Posterior cingulate gyrus (tissue), 11 donors: Measurements from ENCODE around the gene ARRDC5.
"Not testable (repeated sequence)": the region's sequence is repeated elsewhere in the genome, so short reads cannot be mapped to it uniquely, and the experiment has no call there.

Source experiments
- DNase-seq, 10 donors: peaks; one replicate each; pipeline versions ENCODE4 v3.0.0 to v3.0.0-alpha.2; 2020 to 2021; ENCODE audit warnings: mixed read lengths in 3 of 10
- intact Hi-C: fragments of 100-400 bp; cut with DNase I; formaldehyde crosslinking; loops from one replicate; pipeline ENCODE4 v1.15.1; 2023

ARRDC5 gene

GRCh38 chr19:4911314-4911713 lies 8.6 kb upstream of the ARRDC5 start:
- DNase-seq = peak in 1 of 10 donors; percentile 17
- intact Hi-C loops = loop anchor here (2.0 to 5.0 kb wide), 2 partner anchors 39 to 121 kb away; no protein-coding TSS in a partner anchor

- peak in 4 of 10 donors; percentile 8 to 80 (median 26) for DNase-seq
- intact Hi-C loops = loop anchor here (2.0 to 5.0 kb wide), 2 partner anchors 38 to 122 kb away; no protein-coding TSS in a partner anchor
Measured at GRCh38 chr19:4910594-4911281, 8.0 kb upstream of the ARRDC5 start.

- DNase-seq = peak; percentile 78 to 99 (median 93)
- intact Hi-C loops = loop anchor here (2.0 to 5.0 kb wide), 3 partner anchors 37 to 122 kb away; partner anchors contain the start of gene KDM4B
Measured at GRCh38 chr19:4909897-4910593, 7.3 kb upstream of the ARRDC5 start.

GRCh38 chr19:4909156-4909896 lies 6.6 kb upstream of the ARRDC5 start, which contains the start of gene UHRF1:
TSS of gene UHRF1 (plus strand) at chr19:4909501. CDS start at chr19:4910886, 1,385 bp downstream.
- intact Hi-C loops = loop anchor here (5.0 kb wide), 1 partner anchor 58 kb away; the partner anchor contains the start of gene KDM4B

GRCh38 chr19:4908781-4909155 lies 6.1 kb upstream of the ARRDC5 start:
- intact Hi-C loops = loop anchor here (5.0 kb wide), 1 partner anchor 59 kb away; the partner anchor contains the start of gene KDM4B
- DNase-seq = no peak

More at GRCh38 chr19:4909156-4909896, 6.6 kb upstream of the ARRDC5 start, which contains the start of gene UHRF1:
- peak in 1 of 10 donors; percentile 84 for DNase-seq

GRCh38 chr19:4908360-4908759 lies 5.7 kb upstream of the ARRDC5 start:
- intact Hi-C loops = loop anchor here (5.0 kb wide), 1 partner anchor 59 kb away; the partner anchor contains the start of gene KDM4B
- DNase-seq = no peak

GRCh38 chr19:4906963-4907362 lies 4.3 kb upstream of the ARRDC5 start:
- intact Hi-C loops = loop anchor here (5.0 kb wide), 1 partner anchor 60 kb away; the partner anchor contains the start of gene KDM4B
- DNase-seq = no peak

GRCh38 chr19:4904481-4904880 lies 1.8 kb upstream of the ARRDC5 start:
- no peak for DNase-seq
- intact Hi-C loops = no loop called here

GRCh38 chr19:4900879-4901278 lies 1.8 kb downstream of the ARRDC5 start:
- DNase-seq, intact Hi-C loops: not testable (repeated sequence)

- intact Hi-C loops = no loop called here
- DNase-seq = no peak
Measured at GRCh38 chr19:4897146-4897545, 5.5 kb downstream of the ARRDC5 start.

- no peak for DNase-seq
- intact Hi-C loops = no loop called here
Measured at GRCh38 chr19:4896372-4896771, 6.3 kb downstream of the ARRDC5 start.

GRCh38 chr19:4892962-4893361 lies 9.7 kb downstream of the ARRDC5 start:
- DNase-seq, intact Hi-C loops: not testable (repeated sequence)

GRCh38 chr19:4891066-4891465 lies 11.6 kb downstream of the ARRDC5 start:
- no peak for DNase-seq
- intact Hi-C loops = no loop called here

- intact Hi-C loops = no loop called here
- no peak for DNase-seq
Measured at GRCh38 chr19:4889034-4889815, 13.5 kb downstream of the ARRDC5 start.

- intact Hi-C loops, DNase-seq: not testable (repeated sequence)
Measured at GRCh38 chr19:4887803-4888202, 14.9 kb downstream of the ARRDC5 start.

- DNase-seq, intact Hi-C loops: not testable (repeated sequence)
Measured at GRCh38 chr19:4884993-4885392, 17.7 kb downstream of the ARRDC5 start.

- intact Hi-C loops, DNase-seq: not testable (repeated sequence)
Measured at GRCh38 chr19:4882874-4883273, 19.8 kb downstream of the ARRDC5 start.

- no peak for DNase-seq
- intact Hi-C loops = no loop called here
Measured at GRCh38 chr19:4879041-4879440, 23.7 kb downstream of the ARRDC5 start.

GRCh38 chr19:4878491-4878968 lies 24.2 kb downstream of the ARRDC5 start:
- peak in 6 of 10 donors; percentile 41 to 92 (median 56) for DNase-seq
- intact Hi-C loops = no loop called here
